ENCODE data around the gene MAP4K1. TPM values are rescaled to one million over a fixed set of nuclear protein-coding genes. Genes with fewer than 3 reads are reported as not detected.
"Not testable (repeated sequence)": the region's sequence is repeated elsewhere in the genome, so short reads cannot be mapped to it uniquely, and the experiment has no call there.

MAP4K1 gene
- total RNA-seq, 4 donors from 2014 or later: 0.31 to 0.97 (median 0.78) TPM; not detected in 1

DNA sequence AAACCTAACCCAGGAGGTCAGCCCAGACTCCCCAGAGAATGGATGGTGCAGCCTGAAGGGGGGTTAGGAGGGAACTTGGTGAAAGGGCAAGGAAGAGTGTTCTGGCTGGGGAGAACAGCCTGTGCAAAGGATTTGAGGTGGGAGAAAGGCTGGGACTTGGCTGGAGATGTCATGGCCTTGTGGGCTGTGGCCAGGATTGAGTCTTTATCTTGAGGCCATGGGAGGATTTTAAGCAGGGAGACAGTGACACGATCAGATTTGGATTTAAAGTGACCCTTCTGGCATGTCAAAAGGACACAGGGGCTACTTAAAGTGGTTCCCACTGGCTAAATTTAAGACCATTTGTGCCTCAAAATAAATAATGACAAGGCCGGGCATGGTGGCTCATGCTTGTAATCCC, 29.7 kb downstream of the MAP4K1 start:
- ATAC-seq: no peak
- H3K36me3 ChIP-seq: peaks cover 0 to 77% of the 10 kb centered on the region in 2 donors
- no peaks in the 10 kb centered on the region for H3K9me3 ChIP-seq
- TF ChIP-seq POLR2A (IDR thresholded peaks at IDR 0.05) (no peak), CTCF (IDR thresholded peaks at IDR 0.05 in 4 of 5, conservative IDR thresholded peaks at IDR 0.05 in 1 of 5) (no peak)
- no peaks in the 10 kb centered on the region for H3K27me3 ChIP-seq
- DNase-seq: no peak
- intact Hi-C loops (cut with DNase I; ENCODE audit: low total_unique reads): no loop called here
- H3K4me1 ChIP-seq: no peaks in the 10 kb centered on the region
- no peak overlapping the region for H3K4me3 ChIP-seq
- H3K27ac ChIP-seq: no peak overlapping the region
- in situ Hi-C loops (cut with MboI; ENCODE audit: low sequenced_read_pairs in 4 of 4): no loop called here

DNA sequence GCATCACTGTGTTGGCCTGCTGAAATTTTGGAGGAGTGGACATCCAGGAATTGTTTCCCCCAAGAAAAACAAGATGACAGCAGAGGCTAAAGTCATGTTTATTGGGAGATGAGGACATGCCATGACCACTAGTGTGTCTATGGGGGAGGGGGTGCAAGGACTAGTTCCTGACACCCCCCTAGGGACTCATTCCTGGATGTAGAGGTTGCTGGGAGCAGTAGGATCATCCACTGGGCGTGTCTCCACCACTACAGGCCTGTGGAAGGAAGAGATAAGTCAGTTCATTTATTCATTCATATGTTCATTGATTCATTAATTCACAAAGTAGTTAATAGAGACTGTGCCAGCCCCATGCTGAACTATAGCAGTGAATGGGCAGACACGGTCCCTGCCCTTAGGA, 30.2 kb downstream of the MAP4K1 start:
- H3K36me3 ChIP-seq: peaks cover 0 to 82% of the 10 kb centered on the region in 2 donors
- DNase-seq (no peak), ATAC-seq (no peak)
- no peak overlapping the region for H3K4me3 ChIP-seq
- no peaks in the 10 kb centered on the region for H3K27me3 ChIP-seq
- H3K9me3 ChIP-seq: no peaks in the 10 kb centered on the region
- intact Hi-C loops (cut with DNase I; ENCODE audit: low total_unique reads) (no loop called here), in situ Hi-C loops (cut with MboI; ENCODE audit: low sequenced_read_pairs in 4 of 4) (no loop called here)
- no peaks in the 10 kb centered on the region for H3K4me1 ChIP-seq
- no peak overlapping the region for H3K27ac ChIP-seq
- no peak for TF ChIP-seq CTCF (IDR thresholded peaks at IDR 0.05 in 4 of 5, conservative IDR thresholded peaks at IDR 0.05 in 1 of 5)
- no peak for TF ChIP-seq POLR2A (IDR thresholded peaks at IDR 0.05)

DNA sequence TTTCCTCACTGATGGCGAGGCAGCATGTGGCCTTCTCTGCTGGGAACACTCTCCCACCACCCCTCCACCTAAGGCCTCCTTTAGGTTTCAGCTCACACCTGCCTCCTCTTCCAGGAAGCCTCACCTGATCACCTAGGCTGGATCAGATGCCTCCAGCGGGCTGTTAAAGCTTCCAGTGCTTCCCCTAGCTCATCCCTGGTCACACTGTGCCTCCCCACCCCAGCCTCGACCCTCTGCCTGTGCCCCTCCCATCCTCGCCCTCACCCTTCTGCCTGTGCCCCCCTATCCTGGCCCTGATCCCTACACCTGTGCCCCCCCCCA, 33.8 kb downstream of the MAP4K1 start:
- DNase-seq: no peak
- no peak for TF ChIP-seq CTCF (IDR thresholded peaks at IDR 0.05 in 4 of 5, conservative IDR thresholded peaks at IDR 0.05 in 1 of 5)
- Histone ChIP-seq H3K27me3 (no peaks in the 10 kb centered on the region), H3K4me3 (no peak overlapping the region), H3K36me3 (peaks cover 0 to 89% of the 10 kb centered on the region in 2 donors), H3K27ac (no peak overlapping the region), H3K4me1 (no peaks in the 10 kb centered on the region), H3K9me3 (no peaks in the 10 kb centered on the region)
- no peak for ATAC-seq
- in situ Hi-C loops (cut with MboI; ENCODE audit: low sequenced_read_pairs in 4 of 4) (no loop called here), intact Hi-C loops (cut with DNase I; ENCODE audit: low total_unique reads) (no loop called here)

- ATAC-seq (no peak), DNase-seq (no peak)
- Histone ChIP-seq H3K36me3 (peaks cover 0 to 89% of the 10 kb centered on the region in 2 donors), H3K4me1 (no peaks in the 10 kb centered on the region), H3K9me3 (no peaks in the 10 kb centered on the region), H3K27ac (no peak overlapping the region), H3K27me3 (no peaks in the 10 kb centered on the region), H3K4me3 (no peak overlapping the region)
- in situ Hi-C loops (cut with MboI; ENCODE audit: low sequenced_read_pairs in 4 of 4): no loop called here
- no peak for TF ChIP-seq POLR2A (IDR thresholded peaks at IDR 0.05)
- TF ChIP-seq CTCF (IDR thresholded peaks at IDR 0.05 in 4 of 5, conservative IDR thresholded peaks at IDR 0.05 in 1 of 5): no peak
- intact Hi-C loops (cut with DNase I; ENCODE audit: low total_unique reads): no loop called here
These were observed 34.4 kb downstream of the MAP4K1 start for GRCh38 chr19:38583219-38583984.

GRCh38 chr19:38580080-38580479, 37.7 kb downstream of the MAP4K1 start:
- DNase-seq (no peak), ATAC-seq (no peak)
- in situ Hi-C loops (cut with MboI; ENCODE audit: low sequenced_read_pairs in 4 of 4) (no loop called here), intact Hi-C loops (cut with DNase I; ENCODE audit: low total_unique reads) (no loop called here)
- Histone ChIP-seq H3K27ac (peak overlapping the region in 2 of 4 donors; percentile 2 to 65), H3K4me3 (no peak overlapping the region), H3K36me3 (peaks cover 0 to 90% of the 10 kb centered on the region in 2 donors), H3K9me3 (no peaks in the 10 kb centered on the region), H3K4me1 (no peaks in the 10 kb centered on the region), H3K27me3 (no peaks in the 10 kb centered on the region)
- TF ChIP-seq CTCF (IDR thresholded peaks at IDR 0.05 in 4 of 5, conservative IDR thresholded peaks at IDR 0.05 in 1 of 5) (no peak), POLR2A (IDR thresholded peaks at IDR 0.05) (no peak)

- peaks cover 0 to 91% of the 10 kb centered on the region in 2 donors for H3K36me3 ChIP-seq
- intact Hi-C loops (cut with DNase I; ENCODE audit: low total_unique reads); H3K9me3 ChIP-seq; H3K4me3 ChIP-seq; H3K27me3 ChIP-seq; H3K4me1 ChIP-seq; in situ Hi-C loops (cut with MboI; ENCODE audit: low sequenced_read_pairs in 4 of 4): not testable (repeated sequence)
- DNase-seq (peak; percentile 66 to 92), ATAC-seq (peak; percentile 37 to 86)
- peak overlapping the region; percentile 37 to 80 (median 52) for H3K27ac ChIP-seq
These were observed 38.4 kb downstream of the MAP4K1 start for GRCh38 chr19:38579304-38579703.

Measured in gastrocnemius medialis (tissue), 4 donors.